NCI-H526 treated with DMSO at 0.1 percent for 48 hours (cell line): ENCODE measurements around the gene RET.

Experiments used
- DNase-seq: peaks from one replicate; lab custom pipeline; 2025; lab: John Stamatoyannopoulos, UW

Gene RET

GRCh38 chr10:43044961-43045621, 31.8 kb upstream of the RET start:
- no peak for DNase-seq

GRCh38 chr10:43045631-43046287, 31.1 kb upstream of the RET start:
- no peak for DNase-seq

GRCh38 chr10:43046288-43046991, 30.4 kb upstream of the RET start:
- DNase-seq = no peak

- no peak for DNase-seq
These were observed 29.4 kb upstream of the RET start for GRCh38 chr10:43047288-43047970.

GRCh38 chr10:43048301-43049051, 28.4 kb upstream of the RET start:
- no peak for DNase-seq

- DNase-seq = no peak
These were observed 27.8 kb upstream of the RET start for GRCh38 chr10:43049081-43049551.

GRCh38 chr10:43050011-43050410, 26.9 kb upstream of the RET start:
- DNase-seq = no peak

- no peak for DNase-seq
These were observed 23.0 kb upstream of the RET start for GRCh38 chr10:43053825-43054224.

- DNase-seq = no peak
These were observed 22.3 kb upstream of the RET start for GRCh38 chr10:43054593-43054992.

GRCh38 chr10:43055217-43055616, 21.7 kb upstream of the RET start:
- no peak for DNase-seq

GRCh38 chr10:43055991-43056567, 20.8 kb upstream of the RET start:
- no peak for DNase-seq

- DNase-seq = no peak
These were observed 20.3 kb upstream of the RET start for GRCh38 chr10:43056568-43057011.

- no peak for DNase-seq
These were observed 19.6 kb upstream of the RET start for GRCh38 chr10:43057231-43057711.

GRCh38 chr10:43057831-43058340, 19.0 kb upstream of the RET start:
- DNase-seq = no peak

- DNase-seq = no peak
These were observed 18.0 kb upstream of the RET start for GRCh38 chr10:43058716-43059335.

GRCh38 chr10:43059336-43059720, 17.5 kb upstream of the RET start:
- DNase-seq = no peak

- peak; percentile 62 for DNase-seq
These were observed 17.0 kb upstream of the RET start for GRCh38 chr10:43059828-43060227.

GRCh38 chr10:43060291-43060690, 16.6 kb upstream of the RET start:
- DNase-seq = no peak

GRCh38 chr10:43061331-43061730, 15.5 kb upstream of the RET start:
- no peak for DNase-seq

- DNase-seq = no peak
These were observed 15.1 kb upstream of the RET start for GRCh38 chr10:43061760-43062159.
